Panc1 (cell line): Measurements from ENCODE around the gene FDCSP.

ENCODE experiments used
- CTCF ChIP-seq: fragments of 450-650 bp; IDR thresholded peaks from 2 replicates; pipeline ENCODE4 v1.5.1; 2017; ENCODE audit warnings: mild to moderate bottlenecking
- POLR2AphosphoS5 ChIP-seq: IDR thresholded peaks from 2 replicates; pipeline ENCODE4 v1.6.1; 2012; ENCODE audit warnings: mild to moderate bottlenecking, low read depth, low read length, moderate library complexity

- no peak for TF ChIP-seq CTCF
- TF ChIP-seq POLR2AphosphoS5, result no peak
Measured at GRCh38 chr4:70236125-70236524, 10.2 kb downstream of the FDCSP start.
